A549 (cell line): ENCODE data around the gene PPOX.

Experiments
- CHD4 ChIP-seq: fragments of 200-600 bp; sonication (generic); IDR thresholded peaks from 2 replicates; pipeline ENCODE4 v1.6.1; 2016; ENCODE audit warnings: antibody characterized with exemption, mild to moderate bottlenecking, borderline replicate concordance
- EHMT2 ChIP-seq: fragments of 200-600 bp; sonication (generic); IDR thresholded peaks from 2 replicates; pipeline ENCODE4 v1.6.1; 2016; ENCODE audit warnings: antibody characterized with exemption, low read depth, mild to moderate bottlenecking, moderate library complexity
- JUNB ChIP-seq: fragments of >200 bp; sonication (Bioruptor Twin); formaldehyde crosslinking; IDR thresholded peaks from 2 replicates; pipeline ENCODE4 v1.6.1; 2016
- POLR2A ChIP-seq: IDR thresholded peaks from 2 replicates; pipeline ENCODE4 v1.6.1; 2012; ENCODE audit warnings: mild to moderate bottlenecking, low read length
- RAD21 ChIP-seq, 2 experiments: fragments of >200 bp in 1 of 2; sonication (Bioruptor Twin) in 1 of 2; formaldehyde crosslinking in 1 of 2; IDR thresholded peaks in 1 of 2; conservative IDR thresholded peaks in 1 of 2; 2 replicates in 1 of 2; 3 replicates in 1 of 2; pipeline ENCODE4 v1.6.1; 2012 to 2018; ENCODE audit warnings: inconsistent platforms in 1 of 2
- REST ChIP-seq: fragments of 200-600 bp; sonication (generic); IDR thresholded peaks from 2 replicates; pipeline ENCODE4 v1.6.1; 2016; ENCODE audit warnings: antibody characterized with exemption, mild to moderate bottlenecking, moderate library complexity
- RNF2 ChIP-seq: fragments of 200-600 bp; sonication (generic); IDR thresholded peaks from 2 replicates; pipeline ENCODE4 v1.6.1; 2016; ENCODE audit warnings: low read depth, mild to moderate bottlenecking, antibody characterized with exemption, moderate library complexity, borderline replicate concordance

DNA sequence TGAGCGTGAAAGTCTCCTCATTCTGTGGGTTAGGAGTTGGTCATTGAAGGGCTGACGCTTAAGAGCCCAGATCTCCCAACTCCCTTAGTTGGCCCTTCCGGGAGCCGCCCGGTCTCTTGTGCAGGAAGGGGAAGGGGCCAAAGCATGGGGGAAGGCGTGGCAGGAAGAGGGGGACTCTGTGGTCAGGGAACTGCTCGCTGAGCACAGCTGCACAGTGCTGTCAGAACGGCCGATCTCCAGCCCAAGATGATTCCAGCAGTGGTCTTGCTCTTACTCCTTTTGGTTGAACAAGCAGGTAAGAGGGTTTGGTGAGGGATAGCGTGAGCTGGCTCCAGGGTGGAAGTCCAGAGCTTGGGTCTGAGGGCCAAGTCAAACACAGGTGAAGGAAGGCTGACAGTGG lies 48.9 kb downstream of the PPOX start, which contains the start of gene FCER1G:
- no peak for TF ChIP-seq CHD4
- no peak for TF ChIP-seq RNF2
- TF ChIP-seq EHMT2: no peak
- no peak for TF ChIP-seq RAD21 (conservative IDR thresholded peaks at IDR 0.05 in 1 of 2, IDR thresholded peaks at IDR 0.05 in 1 of 2)
- no peak for TF ChIP-seq POLR2A
- no peak for TF ChIP-seq REST
- no peak for TF ChIP-seq JUNB
